Keratinocyte (primary cell): Measurements from ENCODE around the gene TGM4. TPM values are rescaled to one million over a fixed set of nuclear protein-coding genes. Genes with fewer than 3 reads are reported as not detected.

Source experiments
- DNase-seq: peaks from one replicate; pipeline ENCODE4 v3.0.0-alpha.2; 2011; ENCODE audit warnings: low read depth, missing footprints, low spot score
- FAIRE-seq: peaks from 2 replicates; lab custom pipeline; 2011; peaks lifted over from hg19 to GRCh38; lab: Jason Lieb, UNC
- H2AFZ ChIP-seq: 2 replicates; pipeline ENCODE4 v1.6.0; 2012; ENCODE audit warnings: low read length, control low read depth, inconsistent platforms; ENCODE audit not compliant: control insufficient read depth
- H3K27ac ChIP-seq: 2 replicates; pipeline ENCODE4 v1.5.1; 2011; ENCODE audit warnings: low read length; ENCODE audit not compliant: control insufficient read depth, insufficient read depth
- H3K27me3 ChIP-seq: 3 replicates; pipeline ENCODE4 v1.6.0; 2011; ENCODE audit warnings: low read length; ENCODE audit not compliant: control insufficient read depth, insufficient read depth; ENCODE audit errors: extremely low read depth
- H3K36me3 ChIP-seq, 2 experiments: 2 replicates in 1 of 2; 3 replicates in 1 of 2; pipeline ENCODE4 v1.5.1; 2011; ENCODE audit warnings: low read length in 2 of 2, mild to moderate bottlenecking in 1 of 2; ENCODE audit not compliant: control insufficient read depth in 2 of 2, insufficient read depth in 2 of 2; ENCODE audit errors: extremely low read depth in 1 of 2
- H3K4me1 ChIP-seq: 3 replicates; pipeline ENCODE4 v1.5.1; 2011; ENCODE audit warnings: low read length; ENCODE audit not compliant: control insufficient read depth, insufficient read depth; ENCODE audit errors: extremely low read depth
- H3K4me2 ChIP-seq: 3 replicates; pipeline ENCODE4 v1.6.0; 2011; ENCODE audit warnings: low read depth, low read length; ENCODE audit not compliant: control insufficient read depth, insufficient read depth; ENCODE audit errors: extremely low read depth
- H3K4me3 ChIP-seq, 3 experiments: fragments of 200-600 bp in 1 of 3; sonication (generic) in 1 of 3; 2 replicates in 2 of 3; 3 replicates in 1 of 3; pipeline ENCODE4 v1.5.1; 2011 to 2016; ENCODE audit warnings: low read length in 3 of 3, mild to moderate bottlenecking in 3 of 3, control low read depth in 2 of 3, inconsistent platforms in 1 of 3, low read depth in 1 of 3, mixed read lengths in 1 of 3, mixed run types in 1 of 3, moderate library complexity in 1 of 3; ENCODE audit not compliant: control insufficient read depth in 2 of 3, insufficient read depth in 2 of 3; ENCODE audit errors: extremely low read depth in 1 of 3
- H3K79me2 ChIP-seq: 2 replicates; pipeline ENCODE4 v1.6.0; 2012; ENCODE audit warnings: low read length; ENCODE audit not compliant: control insufficient read depth, insufficient read depth
- H3K9ac ChIP-seq: 3 replicates; pipeline ENCODE4 v1.6.0; 2011; ENCODE audit warnings: low read length; ENCODE audit not compliant: control insufficient read depth, insufficient read depth; ENCODE audit errors: extremely low read depth
- H3K9me1 ChIP-seq: 3 replicates; pipeline ENCODE4 v1.6.0; 2011; ENCODE audit warnings: low read length; ENCODE audit not compliant: control insufficient read depth, insufficient read depth; ENCODE audit errors: extremely low read depth
- H3K9me3 ChIP-seq: 2 replicates; pipeline ENCODE4 v1.5.1; 2012; ENCODE audit warnings: low read depth, low read length; ENCODE audit not compliant: control insufficient read depth
- H4K20me1 ChIP-seq: 3 replicates; pipeline ENCODE4 v1.6.0; 2011; ENCODE audit warnings: low read length; ENCODE audit not compliant: control insufficient read depth, insufficient read depth; ENCODE audit errors: extremely low read depth
- CTCF ChIP-seq, 3 experiments: IDR thresholded peaks in 1 of 3; conservative IDR thresholded peaks in 1 of 3; optimal IDR thresholded peaks in 1 of 3; 2 replicates in 2 of 3; 3 replicates in 1 of 3; pipeline versions ENCODE3 to v1.5.1; 2011; ENCODE audit warnings: low read length in 3 of 3, mild to moderate bottlenecking in 3 of 3, moderate library complexity in 2 of 3, control low read depth in 1 of 3, inconsistent platforms in 1 of 3; ENCODE audit not compliant: insufficient read depth in 2 of 3; ENCODE audit errors: extremely low read depth in 1 of 3
- EZH2 ChIP-seq: IDR thresholded peaks from one replicate; pipeline ENCODE4 v1.6.1; 2012; ENCODE audit warnings: inconsistent platforms, mild to moderate bottlenecking, low read length, moderate library complexity
- dilution Hi-C: fragments of 300-500 bp; cut with MboI; formaldehyde crosslinking; loops from one replicate; pipeline ENCODE4 v1.7.0; 2020; ENCODE audit warnings: low sequenced_read_pairs; ENCODE audit not compliant: extremely low pct_ligation_motif_present
- polyA plus RNA-seq, 5 experiments: library from polyadenylated mRNA; depleted of rRNA in 3 of 5; stranded (reverse) in 3 of 5; stranded (forward) in 1 of 5; unstranded in 1 of 5; fragments of >200 nt; gene quantifications; 1 replicate in 1 of 5; 2 replicates in 3 of 5; 3 replicates in 1 of 5; pipeline versions ENCODE4 v1.2.1 to v1.2.3, GENCODE V29; 2011 to 2012; ENCODE audit warnings: missing spikeins in 2 of 5, low read depth in 1 of 5, low replicate concordance in 1 of 5

The TGM4 gene
- polyA plus RNA-seq, 1 donor (not counting 4 experiments of a cell fraction or from before 2014, with no cell fraction given) = 1.3 TPM

- H3K36me3 ChIP-seq = peaks cover 2 to 10% of the 10 kb centered on the region in 2 experiments
- H3K27me3 ChIP-seq = no peaks in the 10 kb centered on the region
- no peaks in the 10 kb centered on the region for H3K9me1 ChIP-seq
- H4K20me1 ChIP-seq = no peaks in the 10 kb centered on the region
- no peak for FAIRE-seq
- no peak overlapping the region for H3K4me3 ChIP-seq
- dilution Hi-C loops = no loop called here
- H2AFZ ChIP-seq = no peak overlapping the region
- no peak overlapping the region for H3K27ac ChIP-seq
- H3K9me3 ChIP-seq = no peaks in the 10 kb centered on the region
- TF ChIP-seq CTCF (optimal IDR thresholded peaks at IDR 0.05 in 1 of 3, IDR thresholded peaks at IDR 0.05 in 1 of 3, conservative IDR thresholded peaks at IDR 0.05 in 1 of 3; ENCODE audit: extremely low read depth in 1 of 3, insufficient read depth in 2 of 3, low read length in 3 of 3) (no peak), EZH2 (no peak)
- no peak for DNase-seq
- H3K4me1 ChIP-seq = peaks cover 10% of the 10 kb centered on the region
- no peaks in the 10 kb centered on the region for H3K79me2 ChIP-seq
- H3K9ac ChIP-seq = no peak overlapping the region
- no peak overlapping the region for H3K4me2 ChIP-seq
Observed at GRCh38 chr3:44865272-44866035, 9.0 kb upstream of the TGM4 start.

DNA sequence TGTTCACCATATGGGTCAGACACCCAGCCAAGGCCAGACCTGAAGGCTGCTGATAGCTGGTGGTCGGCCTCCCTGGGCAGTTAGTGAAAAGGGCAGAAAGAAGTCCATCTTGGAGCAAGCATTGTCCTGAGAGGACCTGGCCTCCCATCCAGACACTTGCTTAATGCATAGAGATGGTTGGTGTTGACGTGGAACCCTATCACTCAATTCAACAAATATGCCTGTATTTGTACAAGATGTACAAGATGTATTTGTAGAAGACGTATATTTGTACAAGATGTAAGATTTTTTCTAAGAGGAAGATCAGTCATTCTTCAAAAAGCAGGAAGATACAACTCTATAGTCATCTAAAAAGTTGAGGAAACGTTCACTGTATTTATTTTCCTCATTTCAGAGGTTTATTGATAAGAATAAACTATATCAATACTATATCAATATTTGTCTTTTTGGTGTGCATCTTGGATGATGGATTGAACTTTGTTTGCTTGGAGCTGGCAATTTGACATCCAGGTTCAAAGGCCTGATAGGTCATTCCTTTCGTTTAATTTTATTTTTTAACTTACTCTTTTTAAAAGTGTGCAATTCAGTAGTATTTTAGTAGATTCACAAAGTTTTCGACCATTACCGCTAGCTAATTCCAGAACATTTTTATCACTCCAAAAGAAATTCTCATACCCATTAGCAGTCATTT is 6.8 kb upstream of the TGM4 start:
- H3K36me3 ChIP-seq = peaks cover 2 to 10% of the 10 kb centered on the region in 2 experiments
- H3K4me1 ChIP-seq = peaks cover 3% of the 10 kb centered on the region
- TF ChIP-seq EZH2 (no peak), CTCF (optimal IDR thresholded peaks at IDR 0.05 in 1 of 3, IDR thresholded peaks at IDR 0.05 in 1 of 3, conservative IDR thresholded peaks at IDR 0.05 in 1 of 3; ENCODE audit: extremely low read depth in 1 of 3, insufficient read depth in 2 of 3, low read length in 3 of 3) (no peak)
- FAIRE-seq (no peak), DNase-seq (no peak)
- no peaks in the 10 kb centered on the region for H3K79me2 ChIP-seq
- no peak overlapping the region for H2AFZ ChIP-seq
- no peaks in the 10 kb centered on the region for H3K27me3 ChIP-seq
- no peaks in the 10 kb centered on the region for H3K9me3 ChIP-seq
- no peaks in the 10 kb centered on the region for H3K9me1 ChIP-seq
- dilution Hi-C loops = no loop called here
- H3K9ac ChIP-seq = no peak overlapping the region
- no peaks in the 10 kb centered on the region for H4K20me1 ChIP-seq
- H3K4me2 ChIP-seq = no peak overlapping the region
- H3K27ac ChIP-seq = no peak overlapping the region
- no peak overlapping the region for H3K4me3 ChIP-seq
